ENCODE results near the gene MRFAP1L1.

- TF ChIP-seq, protein P1, sequence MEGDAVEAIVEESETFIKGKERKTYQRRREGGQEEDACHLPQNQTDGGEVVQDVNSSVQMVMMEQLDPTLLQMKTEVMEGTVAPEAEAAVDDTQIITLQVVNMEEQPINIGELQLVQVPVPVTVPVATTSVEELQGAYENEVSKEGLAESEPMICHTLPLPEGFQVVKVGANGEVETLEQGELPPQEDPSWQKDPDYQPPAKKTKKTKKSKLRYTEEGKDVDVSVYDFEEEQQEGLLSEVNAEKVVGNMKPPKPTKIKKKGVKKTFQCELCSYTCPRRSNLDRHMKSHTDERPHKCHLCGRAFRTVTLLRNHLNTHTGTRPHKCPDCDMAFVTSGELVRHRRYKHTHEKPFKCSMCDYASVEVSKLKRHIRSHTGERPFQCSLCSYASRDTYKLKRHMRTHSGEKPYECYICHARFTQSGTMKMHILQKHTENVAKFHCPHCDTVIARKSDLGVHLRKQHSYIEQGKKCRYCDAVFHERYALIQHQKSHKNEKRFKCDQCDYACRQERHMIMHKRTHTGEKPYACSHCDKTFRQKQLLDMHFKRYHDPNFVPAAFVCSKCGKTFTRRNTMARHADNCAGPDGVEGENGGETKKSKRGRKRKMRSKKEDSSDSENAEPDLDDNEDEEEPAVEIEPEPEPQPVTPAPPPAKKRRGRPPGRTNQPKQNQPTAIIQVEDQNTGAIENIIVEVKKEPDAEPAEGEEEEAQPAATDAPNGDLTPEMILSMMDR (IDR thresholded peaks at IDR 0.05; ENCODE audit: low read length): no peak
- TF ChIP-seq EZH2 (optimal IDR thresholded peaks at IDR 0.05; ENCODE audit: low read depth, low read length): no peak
These were observed 51.5 kb downstream of the MRFAP1L1 start for GRCh38 chr4:6658209-6658595.
